GM12878 (cell line): ENCODE measurements around the gene SMAD2. TPM values are rescaled to one million over a fixed set of nuclear protein-coding genes. Genes with fewer than 3 reads are reported as not detected.

Experiments
- IKZF2 ChIP-seq, 2 experiments: fragments of 450-650 bp; IDR thresholded peaks; 2 replicates each; pipeline ENCODE4 v1.6.1; 2017; ENCODE audit warnings: mild to moderate bottlenecking in 2 of 2, moderate library complexity in 2 of 2
- NKRF ChIP-seq: fragments of 450-650 bp; conservative IDR thresholded peaks from 2 replicates; pipeline ENCODE4 v1.6.1; 2017; ENCODE audit warnings: mild to moderate bottlenecking, moderate library complexity
- TAF1 ChIP-seq: IDR thresholded peaks from 2 replicates; pipeline ENCODE4 v1.6.1; 2011; ENCODE audit warnings: mild to moderate bottlenecking, low read depth, low read length, borderline replicate concordance
- ZBTB33 ChIP-seq: fragments of 450-650 bp; IDR thresholded peaks from 2 replicates; pipeline ENCODE4 v1.6.1; 2017; ENCODE audit warnings: mild to moderate bottlenecking
- ZBTB4 ChIP-seq: fragments of 450-650 bp; formaldehyde crosslinking; IDR thresholded peaks from 2 replicates; pipeline ENCODE4 v1.4.0; 2022; ENCODE audit warnings: mild to moderate bottlenecking, moderate library complexity
- ZBTB40 ChIP-seq: fragments of 450-650 bp; IDR thresholded peaks from 2 replicates; pipeline ENCODE4 v1.6.1; 2016; ENCODE audit warnings: mild to moderate bottlenecking, moderate library complexity, borderline replicate concordance
- polyA plus RNA-seq, 11 experiments: library from polyadenylated mRNA; depleted of rRNA in 4 of 11; unstranded in 6 of 11; stranded (reverse) in 5 of 11; fragments of >200 nt; fragmentation: Nextera tagmentation in 4 of 11; fragmentation: Illumina TruSeq in 1 of 11; extraction: Ambion mirVana in 4 of 11; extraction: Trizol in 1 of 11; gene quantifications; 1 replicate in 1 of 11; 2 replicates in 10 of 11; pipeline versions ENCODE4 v1.2.1 to v1.2.3, GENCODE V29; 2011 to 2016; ENCODE audit warnings: inconsistent platforms in 2 of 11, missing spikeins in 2 of 11, low read depth in 1 of 11
- total RNA-seq, 4 experiments: library from RNA; depleted of rRNA in 3 of 4; stranded (reverse); fragments of >200 nt in 3 of 4; fragmentation: Illumina TruSeq in 1 of 4; extraction: Trizol in 1 of 4; gene quantifications; 2 replicates each; pipeline versions ENCODE4 v1.2.1 to v1.2.3, GENCODE V29; 2013 to 2021

Gene SMAD2
- total and polyA plus RNA-seq, 10 of the 15 experiments (the other 5 are each of a cell fraction or from before 2014, with no cell fraction given) = 28.8 to 111 (median 65.8) TPM

- TF ChIP-seq ZBTB40 (no peak), ZBTB33 (no peak), NKRF (no peak), ZBTB4 (no peak), IKZF2 (IDR thresholded peaks at IDR 0.05) (no peak), TAF1 (no peak)
These were observed 113.3 kb downstream of the SMAD2 start (continued) for GRCh38 chr18:47817017-47817794.
